Measurements from ENCODE around the gene ADGRG6.
"Not testable (repeated sequence)": the region's sequence is repeated elsewhere in the genome, so short reads cannot be mapped to it uniquely, and the experiment has no call there.

ADGRG6 gene

DNA sequence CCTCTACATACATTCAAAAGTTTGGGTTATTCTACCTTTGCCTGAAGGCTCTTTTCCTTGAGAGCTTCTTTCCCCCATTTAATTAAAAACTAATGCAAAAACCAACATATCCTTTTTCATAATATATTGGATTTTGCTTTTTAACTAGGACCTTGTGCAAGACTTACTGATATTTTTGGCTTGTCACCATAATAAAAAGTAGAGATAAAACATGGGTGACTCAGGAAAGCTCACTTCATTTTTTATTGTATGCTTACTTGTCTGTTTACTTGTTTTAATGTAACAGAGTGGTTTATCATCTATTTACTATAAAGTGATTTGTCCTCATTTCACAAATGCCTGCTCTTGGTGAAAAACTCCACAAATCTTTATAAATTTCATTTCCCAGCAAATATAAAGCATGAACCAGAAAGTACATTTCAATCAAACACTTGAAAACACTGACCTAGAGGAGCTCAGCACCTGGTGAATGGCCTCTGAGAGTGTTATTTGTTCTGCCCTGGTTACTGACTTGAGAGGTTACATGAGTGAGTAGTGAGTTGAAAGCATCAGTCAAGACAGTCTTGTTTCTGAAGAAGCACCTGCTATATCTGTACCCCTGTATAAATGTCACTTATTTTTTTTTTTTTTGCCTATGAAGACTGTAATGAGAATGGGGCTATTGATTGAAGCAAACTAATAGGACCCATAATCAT lies 20.8 kb downstream of the ADGRG6 start:
- no peak for DNase-seq

DNA sequence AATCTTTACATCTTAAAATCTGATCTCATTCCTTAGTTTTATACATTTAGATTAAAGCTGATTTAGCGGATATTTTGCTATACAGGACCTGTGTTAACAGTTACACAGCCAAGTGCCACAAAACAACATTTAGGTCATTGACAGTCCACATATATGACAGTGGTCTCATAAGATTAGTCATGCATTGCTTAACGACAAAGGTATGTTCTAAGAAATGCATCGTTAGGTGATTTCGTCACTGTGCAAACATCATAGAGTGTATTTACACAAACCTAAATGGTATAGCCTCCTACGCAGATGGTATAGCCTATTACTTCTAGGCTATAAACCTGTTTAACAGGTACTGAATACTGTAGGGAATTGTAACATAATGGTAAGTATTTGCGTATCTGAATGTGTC lies 21.6 kb downstream of the ADGRG6 start:
- no peak for DNase-seq

DNA sequence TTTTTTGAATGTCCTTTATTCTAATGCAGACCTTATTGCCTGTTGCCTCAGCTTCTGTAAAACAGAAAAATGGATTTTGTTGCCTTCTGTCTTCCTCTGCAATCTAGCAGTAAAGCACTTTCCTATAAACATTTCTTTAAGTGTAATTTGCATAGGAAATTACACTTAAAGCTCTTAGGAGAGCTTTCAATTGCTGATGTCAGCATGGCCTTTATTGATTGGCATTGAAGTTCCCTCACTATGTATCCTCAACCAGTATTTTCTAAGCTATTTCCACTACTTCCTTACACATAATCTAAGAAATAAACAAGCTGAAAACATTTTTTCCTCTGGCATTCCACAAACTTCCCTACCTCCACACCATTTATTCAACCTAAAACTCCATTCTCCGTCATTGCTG lies 22.3 kb downstream of the ADGRG6 start:
- no peak for DNase-seq

GRCh38 chr6:142325111-142325510 lies 23.3 kb downstream of the ADGRG6 start:
- no peak for DNase-seq

DNA sequence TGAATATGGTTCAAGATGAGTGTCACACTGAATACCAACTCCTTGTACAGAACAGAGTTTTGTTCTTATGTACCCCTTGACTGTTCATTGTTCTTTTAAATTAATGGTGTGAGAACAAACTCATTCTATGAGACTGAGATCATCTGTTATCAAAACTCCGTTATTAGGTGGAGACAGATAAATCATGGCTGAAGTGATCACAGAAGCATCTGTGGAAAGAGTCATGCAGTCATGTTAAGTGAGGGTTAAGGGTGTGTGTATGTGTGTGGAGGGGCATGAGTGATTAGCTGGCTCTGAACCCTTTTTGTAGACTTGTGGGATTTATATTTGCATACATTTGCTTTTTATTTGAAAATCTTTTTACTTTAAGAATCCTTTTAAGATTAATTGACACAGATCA lies 24.7 kb downstream of the ADGRG6 start:
- DNase-seq, result no peak

GRCh38 chr6:142328070-142328469 lies 26.3 kb downstream of the ADGRG6 start:
- no peak for DNase-seq

DNA sequence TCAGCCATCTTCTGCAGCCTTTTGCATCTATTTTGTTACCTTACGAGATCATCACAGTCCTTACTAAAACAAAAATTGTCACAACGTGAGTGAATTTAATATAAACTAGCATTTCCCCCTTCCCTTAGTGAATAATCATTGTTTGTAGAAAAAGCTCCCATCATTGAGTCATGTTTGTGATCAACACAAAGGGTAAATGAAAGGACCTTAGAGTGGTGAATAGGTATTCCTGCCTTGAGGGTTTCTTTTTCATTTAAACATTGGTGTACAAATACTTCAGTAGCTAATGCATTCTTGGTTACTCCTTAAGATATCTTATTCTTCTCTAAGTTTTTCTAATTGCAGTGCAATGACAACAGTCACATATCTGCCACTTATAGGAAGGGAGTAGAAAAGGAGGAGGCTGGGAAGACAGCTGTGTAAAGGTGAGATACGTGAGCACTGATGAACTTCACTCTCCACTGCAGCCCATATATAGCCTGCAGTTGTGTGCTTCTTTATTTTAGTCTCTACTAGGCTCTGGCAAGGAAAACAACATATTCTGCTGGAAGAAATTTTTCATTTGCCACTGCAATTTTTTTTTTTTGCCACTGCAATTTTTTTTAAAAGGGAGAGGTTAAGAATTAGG lies 27.8 kb downstream of the ADGRG6 start:
- no peak for DNase-seq

DNA sequence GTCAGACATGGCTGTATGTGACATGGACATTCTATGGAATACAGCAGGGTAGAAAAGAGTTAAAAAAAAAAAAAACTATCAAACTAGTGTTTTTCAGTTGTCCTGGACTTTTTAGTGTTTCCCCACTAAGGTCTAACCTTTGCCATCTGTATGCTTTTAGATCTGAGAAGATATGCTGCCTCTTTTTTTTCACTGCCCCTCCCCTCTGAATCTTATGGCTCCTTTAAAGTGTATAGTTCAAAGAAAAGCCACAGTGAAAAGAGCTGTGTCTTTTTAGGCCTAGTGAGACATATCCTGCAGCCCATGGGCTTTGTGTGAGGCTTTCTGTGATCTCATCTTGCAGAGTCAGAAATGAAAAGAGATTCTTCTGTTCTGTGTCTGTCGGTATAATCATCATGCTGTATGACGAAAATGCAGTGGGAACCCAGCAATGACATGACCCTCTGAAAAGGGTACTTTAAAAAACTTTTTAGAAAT lies 29.3 kb downstream of the ADGRG6 start:
- DNase-seq, result no peak

- no peak for DNase-seq
Observed at GRCh38 chr6:142331601-142332000, 29.8 kb downstream of the ADGRG6 start.

GRCh38 chr6:142332393-142333098 lies 30.7 kb downstream of the ADGRG6 start:
- DNase-seq, result no peak

DNA sequence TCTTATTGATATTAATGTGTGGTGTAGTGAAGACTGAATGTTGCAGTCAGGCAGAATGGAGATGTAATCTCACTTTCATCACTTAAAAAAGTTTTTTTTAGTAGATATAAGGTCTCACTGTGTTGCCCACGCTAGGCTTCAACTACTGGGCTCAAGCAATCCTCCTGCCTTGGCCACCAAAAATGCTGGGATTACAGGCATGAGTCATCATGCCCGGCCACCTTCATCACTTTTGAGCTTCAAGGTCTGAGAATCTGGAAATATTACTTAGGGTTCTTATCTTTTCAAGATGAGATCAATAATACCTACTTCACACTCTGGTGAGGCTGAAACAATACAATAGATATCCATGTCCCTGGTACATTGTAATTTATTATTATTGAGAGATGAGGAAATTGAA lies 31.6 kb downstream of the ADGRG6 start:
- DNase-seq, result no peak

GRCh38 chr6:142334294-142334693 lies 32.5 kb downstream of the ADGRG6 start:
- no peak for DNase-seq

DNA sequence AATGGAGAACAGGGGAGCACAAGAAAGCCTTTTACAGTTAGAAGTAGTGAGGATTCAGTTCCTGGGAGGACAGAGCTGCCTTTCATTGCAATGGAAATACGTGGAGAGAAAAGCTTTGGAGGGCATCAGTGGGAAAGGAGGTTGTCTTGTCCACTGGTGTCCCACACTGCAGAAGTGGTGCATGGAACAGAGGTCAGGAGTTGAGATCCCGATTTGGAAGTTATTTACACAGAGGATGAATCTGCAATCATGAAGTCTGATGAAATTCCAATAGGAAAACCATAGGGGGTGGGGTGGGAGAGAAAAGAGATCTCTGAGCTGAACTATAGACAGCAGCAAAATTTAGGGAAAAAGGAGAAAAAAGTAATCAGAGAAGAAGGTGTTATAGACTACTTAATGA lies 33.6 kb downstream of the ADGRG6 start:
- no peak for DNase-seq

GRCh38 chr6:142336183-142336582 lies 34.4 kb downstream of the ADGRG6 start:
- no peak for DNase-seq

DNA sequence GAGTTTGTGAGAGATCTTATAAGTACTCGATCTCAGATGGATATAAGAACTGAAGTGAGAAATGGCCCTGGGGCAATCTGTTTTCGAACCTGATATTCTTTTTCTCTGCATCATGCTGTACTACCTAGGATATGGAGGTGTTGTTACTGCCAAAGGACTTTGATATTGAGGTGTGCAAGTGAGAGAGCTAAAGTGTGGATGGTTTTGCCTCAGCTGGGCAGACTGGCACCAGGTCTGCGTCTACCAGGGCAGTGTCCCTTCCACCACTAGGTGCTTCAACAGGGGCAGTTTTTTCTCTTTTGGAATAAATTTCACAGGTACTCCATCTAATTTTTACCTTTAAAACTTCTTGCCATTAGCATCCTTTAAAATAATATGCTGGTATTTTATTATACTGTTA lies 35.0 kb downstream of the ADGRG6 start:
- DNase-seq, result no peak

DNA sequence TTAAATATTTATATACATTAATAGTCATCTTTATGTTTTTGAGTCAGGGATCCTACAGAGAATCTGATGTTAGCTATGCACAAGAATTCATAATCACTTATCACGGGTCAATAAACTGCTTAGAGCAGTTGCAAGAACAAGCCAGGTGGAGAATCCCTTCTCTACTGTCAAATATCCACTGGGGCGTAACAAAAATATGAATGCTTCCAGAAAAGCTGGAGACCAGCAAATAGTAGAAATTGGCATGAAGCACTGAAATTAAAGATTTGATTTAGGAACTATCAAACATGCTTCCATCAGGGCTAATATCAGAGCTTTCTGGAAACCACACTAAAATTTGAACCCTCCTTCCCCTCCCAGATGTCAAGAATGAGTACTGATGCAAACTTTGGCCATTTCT lies 37.3 kb downstream of the ADGRG6 start:
- DNase-seq, result no peak

DNA sequence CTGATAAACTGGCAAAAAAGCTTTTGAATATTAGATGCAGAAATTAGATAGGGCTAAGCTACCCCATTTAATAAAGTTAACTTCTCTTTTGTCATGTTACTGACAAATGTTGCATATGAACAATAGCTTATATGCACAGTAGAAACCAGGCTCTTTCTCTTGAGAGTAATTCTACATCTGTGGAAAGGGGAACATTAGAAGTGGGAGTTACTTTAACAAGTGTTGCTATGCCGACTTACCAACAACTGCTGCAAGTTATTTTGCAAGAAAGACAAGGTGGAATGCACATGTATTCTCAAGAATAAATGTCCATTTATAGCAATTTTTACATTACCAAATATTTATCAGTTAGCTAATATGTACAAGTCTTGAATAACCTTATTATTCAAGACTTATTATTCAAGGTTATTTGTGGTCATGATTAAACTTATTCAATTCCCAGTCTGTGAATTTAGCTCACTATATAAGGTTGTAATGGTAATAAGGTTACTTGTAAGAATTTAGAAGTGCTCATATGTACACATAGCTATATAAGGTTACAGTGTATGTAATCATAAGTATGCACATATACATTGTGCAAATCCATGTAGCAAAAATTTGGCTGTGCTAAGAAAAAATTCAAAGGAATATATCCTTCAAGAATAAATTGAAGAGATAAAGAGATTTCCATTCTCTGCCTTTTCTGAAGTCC lies 38.3 kb downstream of the ADGRG6 start:
- DNase-seq, result no peak

- DNase-seq, result no peak
Observed at GRCh38 chr6:142341855-142342330, 40.1 kb downstream of the ADGRG6 start.

DNA sequence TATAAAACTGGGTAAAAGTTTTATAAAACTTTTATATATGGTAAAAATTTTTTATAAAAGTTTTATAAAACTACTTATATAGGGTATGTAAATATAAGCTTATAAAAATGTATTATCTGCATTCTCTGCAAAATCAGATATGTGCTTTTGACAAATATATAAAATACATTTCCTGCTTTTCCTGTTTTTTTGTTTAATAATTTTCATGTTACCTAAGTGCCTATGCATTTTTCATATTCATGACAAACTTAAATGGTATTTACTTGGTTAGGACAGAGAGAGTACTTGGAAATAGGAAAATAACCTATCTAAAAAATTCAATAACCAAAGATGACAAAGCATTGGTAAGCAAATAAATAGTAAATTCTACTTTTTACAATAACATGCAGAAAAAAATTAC lies 41.2 kb downstream of the ADGRG6 start:
- DNase-seq, result no peak

DNA sequence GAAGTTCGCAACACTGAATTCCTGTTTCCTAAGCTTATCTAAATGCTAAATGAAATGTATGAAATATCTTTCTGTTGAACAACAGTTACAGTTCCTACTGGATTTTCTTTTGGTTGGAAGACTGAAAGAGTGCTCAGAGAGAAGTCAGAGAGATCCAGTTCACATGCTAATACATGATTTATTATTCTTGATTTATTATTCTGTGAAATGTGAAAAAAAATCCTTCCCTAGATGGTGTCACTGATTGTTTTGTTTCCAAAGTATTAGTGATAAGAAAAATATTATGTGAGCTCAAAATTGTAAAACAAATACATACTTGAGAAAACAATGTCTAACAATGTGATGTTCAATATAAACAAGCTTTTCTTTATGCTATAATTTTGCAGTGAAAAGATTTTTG lies 42.1 kb downstream of the ADGRG6 start:
- no peak for DNase-seq

- no peak for DNase-seq
Observed at GRCh38 chr6:142345261-142345660, 43.5 kb downstream of the ADGRG6 start.

DNA sequence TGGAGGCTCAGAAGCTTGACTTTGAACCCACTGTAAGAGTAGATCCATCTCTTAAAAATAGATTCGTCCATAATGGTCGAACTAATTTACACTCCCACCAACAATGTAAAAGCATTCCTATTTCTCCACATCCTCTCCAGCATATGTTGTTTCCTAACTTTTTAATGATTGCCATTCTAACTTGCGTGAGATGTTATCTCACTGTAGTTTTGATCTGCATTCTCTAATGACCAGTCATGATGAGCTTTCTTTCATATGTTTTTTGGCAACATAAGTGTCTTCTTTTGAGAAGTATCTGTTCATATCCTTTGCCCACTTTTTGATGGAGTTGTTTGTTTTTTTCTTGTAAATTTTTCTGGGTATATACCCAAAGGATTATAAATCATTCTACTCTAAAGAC lies 44.4 kb downstream of the ADGRG6 start:
- DNase-seq, result not testable (repeated sequence)

- DNase-seq, result no peak
Observed at GRCh38 chr6:142349215-142349823, 47.5 kb downstream of the ADGRG6 start.
